Right forelimb (tissue), 1 donor: Measurements from ENCODE around the gene ARHGAP23.

Source experiments
- DNase-seq: peaks from one replicate; pipeline ENCODE4 v3.0.0-alpha.2; 2018

The ARHGAP23 gene

GRCh38 chr17:38554430-38555350, 126.4 kb downstream of the ARHGAP23 start:
- no peak for DNase-seq

DNA sequence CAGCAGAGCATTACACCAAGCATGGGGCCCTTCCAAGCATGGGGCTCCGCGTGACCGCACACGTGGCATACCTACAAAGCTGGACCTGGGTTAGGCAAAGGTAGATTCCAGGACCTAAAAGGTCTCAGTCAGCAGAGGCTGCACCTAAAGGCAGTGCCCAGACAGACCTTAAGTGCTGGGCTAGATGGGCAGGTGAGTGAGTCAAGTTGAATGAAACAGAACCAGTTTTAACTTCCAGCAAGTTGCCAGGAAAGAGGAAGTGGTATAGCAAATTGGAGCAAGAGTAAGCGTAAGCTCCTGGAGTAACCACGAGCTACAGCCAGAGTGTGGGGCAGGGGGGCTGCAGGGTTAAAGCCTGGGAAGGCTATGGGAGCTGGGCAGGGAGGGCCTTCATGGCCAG, 128.0 kb downstream of the ARHGAP23 start:
- DNase-seq = no peak

DNA sequence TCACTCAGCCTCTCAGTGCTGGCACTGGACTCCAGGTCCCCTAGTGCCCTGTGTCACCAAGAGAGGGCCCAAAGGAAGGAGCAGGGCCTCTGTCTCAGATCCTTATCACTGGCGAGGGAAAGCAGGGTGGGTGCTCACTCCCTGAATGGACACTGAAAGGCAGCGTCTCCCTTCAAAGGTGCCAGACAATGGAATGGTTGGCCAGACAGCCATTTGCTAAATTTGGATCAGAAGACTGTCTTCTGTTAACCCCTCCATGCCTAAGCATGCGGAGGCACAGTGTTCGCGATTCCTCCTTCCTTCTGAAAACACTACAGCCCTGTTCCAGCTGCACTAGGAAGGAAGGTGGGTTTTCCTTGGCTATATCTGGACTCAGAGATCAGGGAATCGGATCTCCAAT, 129.1 kb downstream of the ARHGAP23 start:
- DNase-seq = no peak

- DNase-seq = peak; percentile 89
Measured at GRCh38 chr17:38557836-38558727, 129.8 kb downstream of the ARHGAP23 start.

DNA sequence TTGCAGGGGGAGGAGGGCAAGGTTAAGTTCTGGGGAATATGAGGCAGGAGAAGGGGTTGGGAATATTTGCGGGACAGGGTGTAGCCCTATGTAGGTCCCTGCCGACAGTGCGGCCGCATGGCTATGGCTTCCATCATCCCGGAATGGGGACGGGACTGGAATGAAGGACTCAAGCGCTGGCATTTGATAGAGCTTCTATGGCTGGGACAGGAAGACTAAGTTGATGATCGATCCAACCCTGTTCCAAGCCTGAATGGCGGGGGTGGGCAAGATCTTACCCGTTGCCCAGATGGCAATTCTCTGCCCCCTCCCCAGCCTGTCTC, 130.4 kb downstream of the ARHGAP23 start:
- no peak for DNase-seq

- DNase-seq = peak; percentile 76
Measured at GRCh38 chr17:38559051-38559879, 131.0 kb downstream of the ARHGAP23 start.

DNA sequence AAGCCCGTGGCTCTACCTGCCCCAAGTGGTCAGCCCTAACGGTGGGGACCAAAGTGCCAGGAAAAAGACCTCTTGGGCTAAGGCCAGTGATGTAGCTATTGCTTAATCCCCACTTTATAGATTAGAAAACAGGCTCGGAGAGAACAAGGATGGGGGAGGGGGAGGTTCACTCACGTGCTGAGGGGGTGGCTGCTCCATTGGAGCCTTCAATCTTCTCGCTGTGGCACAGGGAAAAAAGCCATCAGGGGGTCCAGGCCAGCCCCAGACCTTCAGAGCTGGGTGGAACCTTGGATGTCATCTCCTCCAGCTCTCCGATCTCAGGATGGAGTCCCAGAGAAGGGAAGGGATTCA, 131.6 kb downstream of the ARHGAP23 start:
- no peak for DNase-seq

DNA sequence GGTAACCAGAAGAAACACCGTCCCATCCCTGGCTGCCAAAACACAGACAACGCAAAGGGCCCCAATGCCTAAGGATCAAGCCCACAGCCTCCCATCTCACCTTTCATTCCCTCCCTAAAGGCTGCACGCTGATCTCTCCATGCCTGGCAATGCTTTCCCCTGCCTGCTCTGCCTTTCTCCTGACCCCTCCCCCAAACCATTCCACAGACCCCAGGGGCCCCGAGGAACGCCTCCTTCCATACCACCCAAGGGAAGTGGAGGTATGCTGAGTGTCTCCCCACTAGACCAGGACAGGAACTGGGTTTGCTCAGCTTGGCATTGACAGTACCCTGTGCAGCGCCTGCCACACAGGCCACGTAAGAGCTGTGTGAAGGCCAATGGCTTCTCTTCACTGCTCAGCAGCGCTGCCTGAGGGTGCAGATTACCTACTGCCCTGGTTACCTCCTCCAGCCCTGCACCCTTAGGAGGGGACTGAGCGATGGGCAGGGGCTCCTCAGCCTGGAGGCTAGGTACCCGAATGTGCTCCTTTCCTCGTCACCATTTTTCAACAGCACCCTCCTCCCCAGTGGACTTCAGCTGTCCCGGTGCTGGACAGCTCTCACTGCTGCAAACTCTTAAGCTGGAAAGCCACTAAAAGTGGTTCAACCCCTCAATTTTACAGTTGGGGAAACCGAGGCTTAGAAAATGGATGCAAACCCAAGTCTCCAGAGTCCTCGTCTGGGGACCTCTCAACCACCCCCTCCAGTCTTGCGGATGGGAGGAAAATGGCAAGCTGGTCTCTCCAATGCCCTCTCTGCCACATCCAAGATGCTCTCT, 132.4 kb downstream of the ARHGAP23 start:
- no peak for DNase-seq

- DNase-seq = no peak
Measured at GRCh38 chr17:38561416-38562214, 133.4 kb downstream of the ARHGAP23 start.
